Measurements from ENCODE around the gene IL21R. TPM values are rescaled to one million over a fixed set of nuclear protein-coding genes. Genes with fewer than 3 reads are reported as not detected.
A peak's percentile ranks its signal among the peaks of the same experiment; 100 is the strongest.

Gene IL21R
- total and polyA plus RNA-seq, 11 donors: 0.04 to 6.0 (median 0.26) TPM; not detected in 1

- peak; percentile 34 to 74 (median 60) for DNase-seq
Observed at GRCh38 chr16:27383556-27384243, 18.3 kb upstream of the IL21R start.

GRCh38 chr16:27384425-27384824 lies 17.5 kb upstream of the IL21R start:
- Histone ChIP-seq H3K9me3 (peaks cover 0 to 14% (median 0%) of the 10 kb centered on the region in 12 donors), H3K27ac (peak overlapping the region in 1 of 12 donors; percentile 88), H3K4me1 (peaks cover 0 to 29% (median 0%) of the 10 kb centered on the region in 12 donors), H3K4me3 (no peak overlapping the region), H3K27me3 (peaks cover 0 to 5% (median 0%) of the 10 kb centered on the region in 9 donors), H3K36me3 (no peaks in the 10 kb centered on the region)
- intact Hi-C loops (cut with DNase I): no loop called here
- no peak for ATAC-seq
- no peak for DNase-seq
- TF ChIP-seq, protein P1, sequence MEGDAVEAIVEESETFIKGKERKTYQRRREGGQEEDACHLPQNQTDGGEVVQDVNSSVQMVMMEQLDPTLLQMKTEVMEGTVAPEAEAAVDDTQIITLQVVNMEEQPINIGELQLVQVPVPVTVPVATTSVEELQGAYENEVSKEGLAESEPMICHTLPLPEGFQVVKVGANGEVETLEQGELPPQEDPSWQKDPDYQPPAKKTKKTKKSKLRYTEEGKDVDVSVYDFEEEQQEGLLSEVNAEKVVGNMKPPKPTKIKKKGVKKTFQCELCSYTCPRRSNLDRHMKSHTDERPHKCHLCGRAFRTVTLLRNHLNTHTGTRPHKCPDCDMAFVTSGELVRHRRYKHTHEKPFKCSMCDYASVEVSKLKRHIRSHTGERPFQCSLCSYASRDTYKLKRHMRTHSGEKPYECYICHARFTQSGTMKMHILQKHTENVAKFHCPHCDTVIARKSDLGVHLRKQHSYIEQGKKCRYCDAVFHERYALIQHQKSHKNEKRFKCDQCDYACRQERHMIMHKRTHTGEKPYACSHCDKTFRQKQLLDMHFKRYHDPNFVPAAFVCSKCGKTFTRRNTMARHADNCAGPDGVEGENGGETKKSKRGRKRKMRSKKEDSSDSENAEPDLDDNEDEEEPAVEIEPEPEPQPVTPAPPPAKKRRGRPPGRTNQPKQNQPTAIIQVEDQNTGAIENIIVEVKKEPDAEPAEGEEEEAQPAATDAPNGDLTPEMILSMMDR (IDR thresholded peaks at IDR 0.05): no peak
- TF ChIP-seq POLR2A (IDR thresholded peaks at IDR 0.05): no peak
- whole genome bisulfite sequencing, 4 donors: 59 to 71% (median 69%) methylated on average over 5 of the region's 5 CpGs

More at GRCh38 chr16:27383556-27384243, 18.3 kb upstream of the IL21R start:
- H3K9me3 ChIP-seq: peaks cover 0 to 14% (median 0%) of the 10 kb centered on the region in 12 donors
- H3K4me1 ChIP-seq: peaks cover 0 to 29% (median 0%) of the 10 kb centered on the region in 12 donors
- no peaks in the 10 kb centered on the region for H3K36me3 ChIP-seq
- H3K4me3 ChIP-seq: no peak overlapping the region
- H3K27me3 ChIP-seq: peaks cover 0 to 5% (median 0%) of the 10 kb centered on the region in 9 donors
- ATAC-seq: peak in 3 of 4 donors; percentile 59 to 83 (median 79)
- H3K27ac ChIP-seq: peak overlapping the region in 1 of 12 donors; percentile 88
- no peak for TF ChIP-seq POLR2A (IDR thresholded peaks at IDR 0.05)
- TF ChIP-seq, protein P1 (IDR thresholded peaks at IDR 0.05): no peak
- WGBS, 4 donors: 71 to 79% (median 75%) methylated on average over 11 to 15 of the region's 15 CpGs
- intact Hi-C loops (cut with DNase I): no loop called here

GRCh38 chr16:27385398-27385797 lies 16.6 kb upstream of the IL21R start:
- ATAC-seq: no peak
- Histone ChIP-seq H3K27ac (peak overlapping the region in 1 of 12 donors; percentile 88), H3K27me3 (peaks cover 0 to 5% (median 0%) of the 10 kb centered on the region in 9 donors), H3K4me1 (peaks cover 0 to 35% (median 0%) of the 10 kb centered on the region in 12 donors), H3K4me3 (no peak overlapping the region), H3K36me3 (no peaks in the 10 kb centered on the region), H3K9me3 (peaks cover 0 to 14% (median 0%) of the 10 kb centered on the region in 12 donors)
- intact Hi-C loops (cut with DNase I): no loop called here
- WGBS, 4 donors: 77 to 87% (median 84%) methylated on average over 7 of the region's 7 CpGs
- TF ChIP-seq, protein P1 (IDR thresholded peaks at IDR 0.05): no peak
- no peak for TF ChIP-seq POLR2A (IDR thresholded peaks at IDR 0.05)
- peak in 1 of 5 donors; percentile 1 for DNase-seq

DNA sequence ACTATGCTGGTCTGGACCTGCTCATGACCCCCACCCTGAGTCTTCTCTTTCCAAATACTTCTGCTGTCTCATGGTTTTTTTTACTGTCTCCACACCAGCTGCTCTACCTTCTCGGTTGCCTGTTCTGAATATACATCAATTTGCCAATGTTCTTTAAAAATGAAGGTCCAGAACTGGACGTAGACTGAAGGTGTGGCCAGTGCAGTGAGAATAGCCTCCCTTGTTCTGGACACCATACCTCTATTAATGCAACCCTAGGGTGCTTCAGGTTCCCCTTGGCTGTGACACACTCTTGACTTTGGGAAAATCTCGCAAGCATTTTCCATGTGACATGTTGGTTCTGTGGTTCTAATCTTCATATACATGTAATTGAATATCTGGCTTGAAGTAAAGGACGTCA lies 15.3 kb upstream of the IL21R start:
- peaks cover 0 to 14% (median 0%) of the 10 kb centered on the region in 12 donors for H3K9me3 ChIP-seq
- no peaks in the 10 kb centered on the region for H3K36me3 ChIP-seq
- ATAC-seq (no peak), DNase-seq (no peak)
- intact Hi-C loops (cut with DNase I): no loop called here
- TF ChIP-seq, protein P1 (IDR thresholded peaks at IDR 0.05): no peak
- no peak for TF ChIP-seq POLR2A (IDR thresholded peaks at IDR 0.05)
- H3K4me3 ChIP-seq: no peak overlapping the region
- 70 to 78% (median 75%) methylated on average over 4 of the region's 4 CpGs for WGBS, 4 donors
- H3K4me1 ChIP-seq: peaks cover 0 to 37% (median 0%) of the 10 kb centered on the region in 12 donors
- peaks cover 0 to 5% (median 0%) of the 10 kb centered on the region in 9 donors for H3K27me3 ChIP-seq
- H3K27ac ChIP-seq: no peak overlapping the region

Measured in heart left ventricle (tissue), 16 donors.